Measurements from ENCODE around the gene ANO6. TPM values are rescaled to one million over a fixed set of nuclear protein-coding genes. Genes with fewer than 3 reads are reported as not detected.

The ANO6 gene
- total RNA-seq, 2 experiments from 2014 or later: 13.1 to 13.6 TPM

GRCh38 chr12:45415393-45415817 is 199.5 kb downstream of the ANO6 start:
- ChIA-PET POLR2A (interaction anchor here (1.9 kb wide), 1 partner anchor 10 kb away, joined by 4 read pairs; no protein-coding TSS in a partner anchor), CTCF (no interaction called here)
- no peak overlapping the region for H3K27ac Mint-ChIP-seq
- no peak overlapping the region for H3K4me3 Mint-ChIP-seq
- intact Hi-C loops (cut with micrococcal nuclease): no loop called here
- ATAC-seq (peak; percentile 98), DNase-seq (peak; percentile 38)
- peaks cover 13% of the 10 kb centered on the region for H3K36me3 Mint-ChIP-seq (ENCODE audit: low read depth)
- no peaks in the 10 kb centered on the region for H3K27me3 Mint-ChIP-seq
- no peak for TF ChIP-seq CTCF (IDR thresholded peaks at IDR 0.05)
- H3K4me1 Mint-ChIP-seq (ENCODE audit: low read depth): peaks cover 3% of the 10 kb centered on the region
- H3K9me3 Mint-ChIP-seq: no peaks in the 10 kb centered on the region

GRCh38 chr12:45416126-45416525 is 200.2 kb downstream of the ANO6 start:
- intact Hi-C loops (cut with micrococcal nuclease): no loop called here
- Mint-ChIP-seq H3K4me3 (no peak overlapping the region), H3K27me3 (no peaks in the 10 kb centered on the region), H3K27ac (no peak overlapping the region), H3K4me1 (ENCODE audit: low read depth) (peaks cover 3% of the 10 kb centered on the region), H3K9me3 (no peaks in the 10 kb centered on the region), H3K36me3 (ENCODE audit: low read depth) (peaks cover 13% of the 10 kb centered on the region)
- POLR2A ChIA-PET: no interaction called here
- CTCF ChIA-PET: no interaction called here
- no peak for DNase-seq
- TF ChIP-seq CTCF (IDR thresholded peaks at IDR 0.05): no peak
- no peak for ATAC-seq

GRCh38 chr12:45418520-45418919 is 202.6 kb downstream of the ANO6 start:
- POLR2A ChIA-PET: no interaction called here
- TF ChIP-seq CTCF (IDR thresholded peaks at IDR 0.05): no peak
- H3K27ac Mint-ChIP-seq: no peak overlapping the region
- H3K36me3 Mint-ChIP-seq (ENCODE audit: low read depth): peaks cover 17% of the 10 kb centered on the region
- no peaks in the 10 kb centered on the region for H3K27me3 Mint-ChIP-seq
- H3K4me3 Mint-ChIP-seq: no peak overlapping the region
- DNase-seq: no peak
- peaks cover 3% of the 10 kb centered on the region for H3K4me1 Mint-ChIP-seq (ENCODE audit: low read depth)
- H3K9me3 Mint-ChIP-seq: no peaks in the 10 kb centered on the region
- ATAC-seq: no peak
- intact Hi-C loops (cut with micrococcal nuclease): no loop called here
- CTCF ChIA-PET: no interaction called here

GRCh38 chr12:45419317-45419814 is 203.5 kb downstream of the ANO6 start:
- CTCF ChIA-PET: interaction anchor here (0.6 kb wide), 1 partner anchor 9 kb away, joined by 3 read pairs; no protein-coding TSS in a partner anchor
- POLR2A ChIA-PET: no interaction called here
- Mint-ChIP-seq H3K27me3 (no peaks in the 10 kb centered on the region), H3K36me3 (ENCODE audit: low read depth) (peaks cover 17% of the 10 kb centered on the region), H3K27ac (no peak overlapping the region), H3K9me3 (no peaks in the 10 kb centered on the region), H3K4me3 (no peak overlapping the region), H3K4me1 (ENCODE audit: low read depth) (peaks cover 3% of the 10 kb centered on the region)
- ATAC-seq: no peak
- no peak for TF ChIP-seq CTCF (IDR thresholded peaks at IDR 0.05)
- no peak for DNase-seq
- intact Hi-C loops (cut with micrococcal nuclease): no loop called here

GRCh38 chr12:45421736-45422135 is 205.8 kb downstream of the ANO6 start:
- DNase-seq (no peak), ATAC-seq (no peak)
- Mint-ChIP-seq H3K27ac (no peak overlapping the region), H3K4me1 (ENCODE audit: low read depth) (no peaks in the 10 kb centered on the region), H3K36me3 (ENCODE audit: low read depth) (peaks cover 20% of the 10 kb centered on the region), H3K9me3 (no peaks in the 10 kb centered on the region), H3K27me3 (no peaks in the 10 kb centered on the region), H3K4me3 (no peak overlapping the region)
- intact Hi-C loops (cut with micrococcal nuclease): no loop called here
- POLR2A ChIA-PET: no interaction called here
- CTCF ChIA-PET: no interaction called here
- TF ChIP-seq CTCF (IDR thresholded peaks at IDR 0.05): no peak
